Spleen (tissue), 7 donors: ENCODE results near the gene MARK3.

Source experiments
- POLR2A ChIP-seq, 3 donors: fragments of 450-650 bp; IDR thresholded peaks; one replicate each; pipeline ENCODE4 v1.5.1; 2017; ENCODE audit warnings: antibody characterized with exemption in 3 of 3, mild to moderate bottlenecking in 1 of 3
- POLR2AphosphoS5 ChIP-seq, 3 donors: sonication (generic); formaldehyde crosslinking; IDR thresholded peaks; one replicate each; pipeline ENCODE4 v1.5.1; 2017; ENCODE audit warnings: antibody characterized with exemption in 3 of 3
- TF ChIP-seq, protein P1 (sequence below), 11 experiments: fragments of 200-600 bp in 7 of 11; fragments of 450-650 bp in 4 of 11; sonication (generic) in 4 of 11; IDR thresholded peaks in 8 of 11; conservative IDR thresholded peaks in 3 of 11; 1 replicate in 7 of 11; 2 replicates in 4 of 11; pipeline versions ENCODE4 v1.4.0 to v1.8.0; 2016 to 2021; ENCODE audit warnings: antibody characterized with exemption in 11 of 11, inconsistent platforms in 4 of 11, mild to moderate bottlenecking in 1 of 11
- donor health status: DM: no; HTN: no; CAD: no; lungs with moderate emphysema.
- donor health status: DM: no; HTN: no; CAD: no.
- donor health status: DM: no; HTN: no; CAD: no.

GRCh38 chr14:103530831-103531230 is 145.6 kb downstream of the MARK3 start:
- TF ChIP-seq POLR2A (IDR thresholded peaks at IDR 0.05) (no peak), POLR2AphosphoS5 (IDR thresholded peaks at IDR 0.05) (no peak)
- TF ChIP-seq, protein P1, sequence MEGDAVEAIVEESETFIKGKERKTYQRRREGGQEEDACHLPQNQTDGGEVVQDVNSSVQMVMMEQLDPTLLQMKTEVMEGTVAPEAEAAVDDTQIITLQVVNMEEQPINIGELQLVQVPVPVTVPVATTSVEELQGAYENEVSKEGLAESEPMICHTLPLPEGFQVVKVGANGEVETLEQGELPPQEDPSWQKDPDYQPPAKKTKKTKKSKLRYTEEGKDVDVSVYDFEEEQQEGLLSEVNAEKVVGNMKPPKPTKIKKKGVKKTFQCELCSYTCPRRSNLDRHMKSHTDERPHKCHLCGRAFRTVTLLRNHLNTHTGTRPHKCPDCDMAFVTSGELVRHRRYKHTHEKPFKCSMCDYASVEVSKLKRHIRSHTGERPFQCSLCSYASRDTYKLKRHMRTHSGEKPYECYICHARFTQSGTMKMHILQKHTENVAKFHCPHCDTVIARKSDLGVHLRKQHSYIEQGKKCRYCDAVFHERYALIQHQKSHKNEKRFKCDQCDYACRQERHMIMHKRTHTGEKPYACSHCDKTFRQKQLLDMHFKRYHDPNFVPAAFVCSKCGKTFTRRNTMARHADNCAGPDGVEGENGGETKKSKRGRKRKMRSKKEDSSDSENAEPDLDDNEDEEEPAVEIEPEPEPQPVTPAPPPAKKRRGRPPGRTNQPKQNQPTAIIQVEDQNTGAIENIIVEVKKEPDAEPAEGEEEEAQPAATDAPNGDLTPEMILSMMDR (IDR thresholded peaks at IDR 0.05 in 8 of 11, conservative IDR thresholded peaks at IDR 0.05 in 3 of 11), result no peak
